HPDE6-E6E7 (cell line): Measurements from ENCODE around the gene SEMA5A.

Experiments used
- DNase-seq: peaks from one replicate; pipeline ENCODE4 v3.0.0; 2011; ENCODE audit warnings: missing footprints; ENCODE audit errors: extremely low spot score

SEMA5A gene

GRCh38 chr5:9278921-9279603 is 266.8 kb downstream of the SEMA5A start:
- DNase-seq = no peak

GRCh38 chr5:9269014-9269413 is 276.9 kb downstream of the SEMA5A start:
- DNase-seq = no peak

- no peak for DNase-seq
Observed at GRCh38 chr5:9268226-9268625, 277.6 kb downstream of the SEMA5A start.

- DNase-seq = peak; percentile 39
Observed at GRCh38 chr5:9265441-9266287, 280.2 kb downstream of the SEMA5A start.

- DNase-seq = no peak
Observed at GRCh38 chr5:9264301-9264700, 281.6 kb downstream of the SEMA5A start.

GRCh38 chr5:9263656-9264055 is 282.2 kb downstream of the SEMA5A start:
- DNase-seq = no peak

- no peak for DNase-seq
Observed at GRCh38 chr5:9251379-9251980, 294.4 kb downstream of the SEMA5A start.

- no peak for DNase-seq
Observed at GRCh38 chr5:9249231-9249630, 296.6 kb downstream of the SEMA5A start.

- no peak for DNase-seq
Observed at GRCh38 chr5:9245071-9245470, 300.8 kb downstream of the SEMA5A start.

- DNase-seq = no peak
Observed at GRCh38 chr5:9244417-9244816, 301.5 kb downstream of the SEMA5A start.

- DNase-seq = no peak
Observed at GRCh38 chr5:9241479-9242305, 304.2 kb downstream of the SEMA5A start.

- no peak for DNase-seq
Observed at GRCh38 chr5:9240431-9240830, 305.4 kb downstream of the SEMA5A start.

GRCh38 chr5:9239626-9240025 is 306.2 kb downstream of the SEMA5A start:
- DNase-seq = no peak

GRCh38 chr5:9239071-9239470 is 306.8 kb downstream of the SEMA5A start:
- DNase-seq = no peak

- no peak for DNase-seq
Observed at GRCh38 chr5:9233712-9234111, 312.2 kb downstream of the SEMA5A start.

GRCh38 chr5:9233035-9233434 is 312.8 kb downstream of the SEMA5A start:
- no peak for DNase-seq

GRCh38 chr5:9231842-9232241 is 314.0 kb downstream of the SEMA5A start:
- DNase-seq = no peak

- no peak for DNase-seq
Observed at GRCh38 chr5:9230355-9230754, 315.5 kb downstream of the SEMA5A start.

GRCh38 chr5:9226016-9226536 is 319.8 kb downstream of the SEMA5A start:
- DNase-seq = no peak

GRCh38 chr5:9222054-9222976 is 323.6 kb downstream of the SEMA5A start:
- DNase-seq = no peak

GRCh38 chr5:9218358-9218757 is 327.5 kb downstream of the SEMA5A start:
- no peak for DNase-seq
